ENCODE data around the gene TRPM4.
A peak's percentile ranks its signal among the peaks of the same experiment; 100 is the strongest.
"Not testable (repeated sequence)": the region's sequence is repeated elsewhere in the genome, so short reads cannot be mapped to it uniquely, and the experiment has no call there.

The TRPM4 gene

DNA sequence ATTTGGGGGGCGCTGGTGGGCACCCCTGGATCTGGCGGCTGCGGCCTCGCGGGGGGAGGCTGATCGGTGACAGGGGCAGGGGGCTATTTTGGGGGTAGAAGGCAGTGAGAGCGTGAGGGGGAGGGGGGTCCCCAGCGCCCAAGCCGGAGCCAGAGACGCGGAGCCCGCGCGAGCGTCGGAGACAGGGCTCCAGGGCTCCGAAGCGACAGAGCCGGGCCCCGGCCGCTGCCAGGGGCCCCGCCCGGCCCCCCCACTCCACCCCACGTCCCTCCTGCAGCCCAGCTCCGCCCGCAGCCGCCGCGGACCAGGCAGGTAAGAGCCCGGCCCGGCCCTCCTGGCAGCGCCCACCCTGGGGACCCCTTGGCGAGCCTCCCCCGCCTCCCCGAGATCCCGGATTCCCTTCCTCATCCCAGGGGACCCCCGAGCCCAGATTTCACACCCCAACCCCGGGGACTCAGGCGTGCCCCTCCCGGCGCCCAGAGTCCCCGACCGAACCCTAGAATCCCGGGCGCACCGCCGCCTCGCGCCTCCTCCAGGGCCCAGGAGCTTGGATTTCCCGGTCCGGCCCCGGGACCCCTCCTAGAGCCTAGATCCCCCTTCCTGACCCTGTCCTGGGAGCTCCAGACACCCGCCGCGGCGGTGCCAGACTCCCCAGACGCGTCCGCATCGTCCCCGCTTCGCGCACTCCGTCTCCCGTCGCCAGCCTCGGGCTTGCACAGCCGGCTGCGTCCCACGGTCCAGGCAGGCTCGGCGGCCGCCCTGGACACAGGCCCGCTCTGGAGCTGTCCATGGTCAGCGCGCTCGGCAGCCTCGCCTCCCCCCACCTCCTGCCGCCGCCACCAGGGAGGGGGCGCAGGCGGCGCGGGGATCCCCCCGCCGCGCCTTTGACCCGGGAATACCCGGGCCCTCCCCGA lies 37.9 kb upstream of the TRPM4 start, which contains the start of gene PPFIA3:
PPFIA3 (plus strand) TSS at position 134 of the 914 bp plus-strand sequence. CDS start 8,330 bp downstream, outside the sequence.
- H3K4me3 ChIP-seq (ENCODE audit: low read depth, low read length): peak within 1 kb of the TSS; percentile 66
- TF ChIP-seq, protein P1, sequence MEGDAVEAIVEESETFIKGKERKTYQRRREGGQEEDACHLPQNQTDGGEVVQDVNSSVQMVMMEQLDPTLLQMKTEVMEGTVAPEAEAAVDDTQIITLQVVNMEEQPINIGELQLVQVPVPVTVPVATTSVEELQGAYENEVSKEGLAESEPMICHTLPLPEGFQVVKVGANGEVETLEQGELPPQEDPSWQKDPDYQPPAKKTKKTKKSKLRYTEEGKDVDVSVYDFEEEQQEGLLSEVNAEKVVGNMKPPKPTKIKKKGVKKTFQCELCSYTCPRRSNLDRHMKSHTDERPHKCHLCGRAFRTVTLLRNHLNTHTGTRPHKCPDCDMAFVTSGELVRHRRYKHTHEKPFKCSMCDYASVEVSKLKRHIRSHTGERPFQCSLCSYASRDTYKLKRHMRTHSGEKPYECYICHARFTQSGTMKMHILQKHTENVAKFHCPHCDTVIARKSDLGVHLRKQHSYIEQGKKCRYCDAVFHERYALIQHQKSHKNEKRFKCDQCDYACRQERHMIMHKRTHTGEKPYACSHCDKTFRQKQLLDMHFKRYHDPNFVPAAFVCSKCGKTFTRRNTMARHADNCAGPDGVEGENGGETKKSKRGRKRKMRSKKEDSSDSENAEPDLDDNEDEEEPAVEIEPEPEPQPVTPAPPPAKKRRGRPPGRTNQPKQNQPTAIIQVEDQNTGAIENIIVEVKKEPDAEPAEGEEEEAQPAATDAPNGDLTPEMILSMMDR (IDR thresholded peaks at IDR 0.05; ENCODE audit: low read depth, low read length): no peak
- in situ Hi-C loops (cut with HindIII; ENCODE audit: low sequenced_read_pairs): no loop called here
- DNase-seq (ENCODE audit: low read depth, low spot score): peak; percentile 55

DNA sequence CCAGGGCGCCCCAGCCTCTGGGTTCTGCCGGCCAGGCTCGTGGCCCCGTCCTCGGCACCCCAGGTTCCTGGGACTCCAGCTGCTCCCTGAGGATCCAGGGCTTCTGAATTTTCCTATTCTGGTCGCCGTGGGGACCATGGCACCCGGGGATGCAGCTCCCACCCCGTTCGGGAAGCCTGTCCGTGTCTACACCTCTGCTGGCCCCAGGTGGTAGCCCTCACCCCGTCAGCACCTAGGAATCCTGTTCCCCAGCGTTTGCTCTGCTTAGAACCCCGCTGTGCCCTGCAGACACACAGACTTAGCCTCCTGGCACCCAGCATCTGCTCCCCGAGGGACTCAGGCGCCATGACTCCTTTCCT lies 37.3 kb upstream of the TRPM4 start:
- in situ Hi-C loops (cut with HindIII; ENCODE audit: low sequenced_read_pairs): no loop called here
- TF ChIP-seq, protein P1 (IDR thresholded peaks at IDR 0.05; ENCODE audit: low read depth, low read length): no peak
- DNase-seq (ENCODE audit: low read depth, low spot score): no peak
- H3K4me3 ChIP-seq (ENCODE audit: low read depth, low read length): no peak overlapping the region

DNA sequence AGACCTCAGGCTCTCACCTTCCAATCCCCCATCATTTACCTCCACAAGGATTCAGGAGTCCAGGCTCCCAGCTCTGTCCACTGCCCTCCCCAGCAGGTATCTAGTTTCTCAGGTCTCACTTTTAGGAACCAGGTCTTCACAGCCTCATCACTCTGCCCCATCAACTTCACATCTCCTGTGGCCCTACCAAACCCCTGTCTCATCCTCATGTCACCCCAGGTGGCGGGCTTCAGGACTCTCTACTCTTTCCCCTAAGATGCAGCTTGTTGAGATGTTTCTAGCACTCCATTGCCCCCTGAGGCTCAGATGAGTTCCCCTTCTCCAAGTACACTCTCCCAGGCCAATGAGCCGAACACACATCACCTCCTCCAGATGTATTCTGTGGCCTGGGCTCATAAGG lies 36.7 kb upstream of the TRPM4 start:
- TF ChIP-seq, protein P1 (IDR thresholded peaks at IDR 0.05; ENCODE audit: low read depth, low read length): no peak
- no peak for DNase-seq (ENCODE audit: low read depth, low spot score)
- no peak overlapping the region for H3K4me3 ChIP-seq (ENCODE audit: low read depth, low read length)
- in situ Hi-C loops (cut with HindIII; ENCODE audit: low sequenced_read_pairs): no loop called here

DNA sequence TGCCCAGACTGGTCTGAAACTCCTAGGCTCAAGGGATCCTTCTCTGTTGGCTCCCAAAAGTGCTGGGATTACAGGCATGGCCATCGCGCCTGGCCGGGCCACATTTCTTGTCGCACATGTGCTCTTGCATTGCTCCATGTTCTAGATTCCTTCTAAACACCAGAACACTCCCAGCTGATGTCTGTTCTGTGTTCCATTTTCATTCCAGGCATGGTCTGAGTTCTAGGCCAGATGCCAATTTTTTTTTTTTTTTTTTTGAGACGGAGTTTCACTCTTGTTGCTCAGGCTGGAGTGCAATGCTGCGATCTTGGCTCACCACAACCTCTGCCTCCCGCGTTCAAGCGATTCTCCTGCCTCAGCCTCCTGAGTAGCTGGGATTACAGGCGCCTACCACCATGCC lies 35.8 kb upstream of the TRPM4 start:
- DNase-seq (ENCODE audit: low read depth, low spot score); in situ Hi-C loops (cut with HindIII; ENCODE audit: low sequenced_read_pairs); H3K4me3 ChIP-seq (ENCODE audit: low read depth, low read length): not testable (repeated sequence)

DNA sequence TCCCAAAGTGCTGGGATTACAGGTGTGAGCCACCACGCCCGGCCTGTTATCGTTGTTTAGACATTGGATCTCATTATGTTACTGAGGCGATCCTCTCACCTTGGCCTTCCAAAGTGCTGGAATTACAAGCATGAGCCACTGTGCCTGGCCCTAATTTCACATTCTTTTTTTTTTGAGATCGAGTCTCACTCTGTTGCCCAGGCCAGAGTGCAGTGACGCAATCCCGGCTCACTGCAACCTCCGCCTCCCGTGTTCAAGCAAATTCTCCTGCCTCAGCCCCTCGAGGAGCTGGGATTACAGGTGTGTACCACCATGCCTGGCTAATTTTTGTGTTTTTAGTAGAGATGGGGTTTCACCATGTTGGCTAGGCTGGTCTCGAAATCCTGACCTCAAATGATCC lies 34.3 kb upstream of the TRPM4 start:
- in situ Hi-C loops (cut with HindIII; ENCODE audit: low sequenced_read_pairs); H3K4me3 ChIP-seq (ENCODE audit: low read depth, low read length); DNase-seq (ENCODE audit: low read depth, low spot score): not testable (repeated sequence)

DNA sequence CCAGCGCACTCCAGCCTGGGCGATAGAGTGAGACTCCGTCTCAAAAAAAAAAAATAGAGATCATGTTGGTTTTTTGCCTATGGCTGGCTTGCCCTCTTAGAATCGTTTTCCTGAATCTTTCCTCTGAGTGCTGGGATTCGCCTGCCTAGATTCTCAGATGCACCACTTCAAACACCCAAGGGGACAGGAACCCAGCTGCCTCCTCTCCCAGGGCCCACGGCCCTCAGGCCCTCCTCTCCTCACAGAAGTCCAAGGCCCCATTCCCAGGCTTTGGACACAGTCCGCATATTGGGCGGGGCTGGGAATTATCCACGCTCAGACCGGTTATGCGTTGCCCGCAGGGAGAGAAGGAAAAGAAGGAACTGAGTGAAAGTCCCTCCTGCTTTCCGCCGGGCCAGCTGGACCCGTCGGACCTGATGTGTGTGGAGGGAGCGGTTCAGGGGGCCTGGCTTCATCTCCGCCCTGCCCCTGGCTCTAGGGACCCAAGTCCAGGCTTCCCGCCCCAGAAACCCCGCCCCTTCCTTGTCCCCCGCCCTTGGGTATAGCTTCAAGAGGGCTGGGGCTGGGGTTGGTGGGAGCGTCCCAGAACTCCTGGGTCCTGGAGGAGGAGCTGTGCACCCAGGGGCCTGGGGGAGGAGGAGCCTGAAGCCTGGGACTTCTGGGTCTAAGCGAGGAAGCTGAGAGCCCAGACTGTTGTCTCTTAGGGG lies 32.4 kb upstream of the TRPM4 start:
- no peak for DNase-seq (ENCODE audit: low read depth, low spot score)
- H3K4me3 ChIP-seq (ENCODE audit: low read depth, low read length): no peak overlapping the region
- TF ChIP-seq, protein P1 (IDR thresholded peaks at IDR 0.05; ENCODE audit: low read depth, low read length): no peak

DNA sequence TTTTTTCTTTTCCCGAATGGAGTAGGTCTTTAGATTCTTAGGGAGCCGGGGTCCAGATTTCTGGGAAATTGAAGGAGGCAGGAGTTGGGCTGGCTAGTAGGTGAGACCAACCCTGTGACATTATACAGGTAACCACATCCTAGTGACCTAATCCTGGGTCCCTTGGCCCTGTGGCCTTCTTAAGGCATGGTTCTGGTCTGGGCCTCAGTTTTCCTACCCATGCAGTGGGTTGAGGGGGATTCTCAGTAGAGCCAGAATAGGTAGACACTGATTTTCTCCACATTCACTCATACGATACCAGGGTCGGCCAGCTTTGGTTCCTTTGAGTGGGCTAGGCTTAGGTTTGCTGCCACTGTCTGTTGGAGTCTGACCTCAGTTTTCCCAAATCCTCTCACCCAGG lies 31.0 kb upstream of the TRPM4 start:
- TF ChIP-seq, protein P1 (IDR thresholded peaks at IDR 0.05; ENCODE audit: low read depth, low read length): no peak
- H3K4me3 ChIP-seq (ENCODE audit: low read depth, low read length): no peak overlapping the region
- DNase-seq (ENCODE audit: low read depth, low spot score): no peak
- in situ Hi-C loops (cut with HindIII; ENCODE audit: low sequenced_read_pairs): no loop called here

More for the DNA sequence above, 32.4 kb upstream of the TRPM4 start:
- in situ Hi-C loops (cut with HindIII; ENCODE audit: low sequenced_read_pairs): no loop called here

DNA sequence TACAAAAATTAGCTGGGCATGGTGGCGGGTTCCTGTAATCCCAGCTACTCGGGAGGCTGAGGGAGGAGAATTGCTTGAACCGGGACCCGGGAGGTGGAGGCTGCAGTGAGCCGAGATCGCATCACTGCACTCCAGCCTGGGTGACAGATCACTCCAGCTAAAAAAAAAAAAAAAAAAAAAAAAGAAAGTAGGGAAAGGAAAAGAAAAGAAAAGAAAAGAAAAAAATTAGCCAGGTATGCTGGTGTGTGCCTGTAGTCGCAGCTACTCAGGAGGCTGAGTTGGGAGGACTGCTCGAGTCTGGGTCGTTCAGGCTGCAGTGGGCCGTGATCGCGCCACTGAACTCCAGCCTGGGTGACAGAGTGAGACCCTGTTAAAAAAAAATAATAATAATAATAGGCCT lies 30.4 kb upstream of the TRPM4 start:
- in situ Hi-C loops (cut with HindIII; ENCODE audit: low sequenced_read_pairs); DNase-seq (ENCODE audit: low read depth, low spot score); H3K4me3 ChIP-seq (ENCODE audit: low read depth, low read length): not testable (repeated sequence)
